ENCODE results near the gene ZFP57. TPM values are rescaled to one million over a fixed set of nuclear protein-coding genes. Genes with fewer than 3 reads are reported as not detected.
"Not testable (repeated sequence)": the region's sequence is repeated elsewhere in the genome, so short reads cannot be mapped to it uniquely, and the experiment has no call there.

Gene ZFP57
- total RNA-seq, 4 donors from 2014 or later: 0.66 TPM; not detected in 3

- H3K36me3 ChIP-seq: no peaks in the 10 kb centered on the region
- TF ChIP-seq EP300 (IDR thresholded peaks at IDR 0.05) (no peak), CTCF (IDR thresholded peaks at IDR 0.05) (no peak), POLR2A (IDR thresholded peaks at IDR 0.05) (no peak)
- peaks cover 0 to 9% of the 10 kb centered on the region in 2 donors for H3K27me3 ChIP-seq
- H3K9me3 ChIP-seq: no peaks in the 10 kb centered on the region
- WGBS, 2 donors: 95 to 99% methylated on average over 12 of the region's 12 CpGs
- no peaks in the 10 kb centered on the region for H3K4me1 ChIP-seq
- H3K4me3 ChIP-seq: no peak overlapping the region
- H3K27ac ChIP-seq: no peak overlapping the region
- DNase-seq (ENCODE audit: low spot score in 2 of 2): no peak
Measured at GRCh38 chr6:29673161-29673560, 7.8 kb downstream of the ZFP57 start.

GRCh38 chr6:29672116-29672515 lies 8.8 kb downstream of the ZFP57 start:
- H3K4me3 ChIP-seq; H3K27me3 ChIP-seq; H3K27ac ChIP-seq; H3K9me3 ChIP-seq; H3K4me1 ChIP-seq; H3K36me3 ChIP-seq; DNase-seq (ENCODE audit: low spot score in 2 of 2): not testable (repeated sequence)
- WGBS, 2 donors: 82 to 93% methylated on average over 5 of the region's 5 CpGs

- TF ChIP-seq CTCF (IDR thresholded peaks at IDR 0.05) (no peak), POLR2A (IDR thresholded peaks at IDR 0.05) (no peak), EP300 (IDR thresholded peaks at IDR 0.05) (no peak)
- no peaks in the 10 kb centered on the region for H3K4me1 ChIP-seq
- H3K9me3 ChIP-seq: no peaks in the 10 kb centered on the region
- H3K27me3 ChIP-seq: peaks cover 0 to 10% of the 10 kb centered on the region in 2 donors
- H3K27ac ChIP-seq: no peak overlapping the region
- no peak for DNase-seq (ENCODE audit: low spot score in 2 of 2)
- no peak overlapping the region for H3K4me3 ChIP-seq
- H3K36me3 ChIP-seq: no peaks in the 10 kb centered on the region
- 25 to 50% methylated on average over 1 of the region's 1 CpG for WGBS, 2 donors
Measured at GRCh38 chr6:29671026-29671425, 9.9 kb downstream of the ZFP57 start.

- no peak overlapping the region for H3K4me3 ChIP-seq
- TF ChIP-seq EP300 (IDR thresholded peaks at IDR 0.05) (no peak), CTCF (IDR thresholded peaks at IDR 0.05) (no peak), POLR2A (IDR thresholded peaks at IDR 0.05) (no peak)
- peaks cover 0 to 35% of the 10 kb centered on the region in 2 donors for H3K27me3 ChIP-seq
- no peaks in the 10 kb centered on the region for H3K9me3 ChIP-seq
- no peaks in the 10 kb centered on the region for H3K36me3 ChIP-seq
- H3K4me1 ChIP-seq: no peaks in the 10 kb centered on the region
- H3K27ac ChIP-seq: no peak overlapping the region
- no peak for DNase-seq (ENCODE audit: low spot score in 2 of 2)
- WGBS, 2 donors: 26 to 32% methylated on average over 5 of the region's 5 CpGs
Measured at GRCh38 chr6:29667158-29667557, 13.8 kb downstream of the ZFP57 start.

GRCh38 chr6:29666826-29667130 lies 14.2 kb downstream of the ZFP57 start:
- TF ChIP-seq EP300 (IDR thresholded peaks at IDR 0.05) (no peak), CTCF (IDR thresholded peaks at IDR 0.05) (no peak), POLR2A (IDR thresholded peaks at IDR 0.05) (no peak)
- no peaks in the 10 kb centered on the region for H3K9me3 ChIP-seq
- no peaks in the 10 kb centered on the region for H3K4me1 ChIP-seq
- no peak overlapping the region for H3K27ac ChIP-seq
- H3K4me3 ChIP-seq: no peak overlapping the region
- WGBS, 2 donors: 71 to 91% methylated on average over 1 of the region's 1 CpG
- peaks cover 0 to 39% of the 10 kb centered on the region in 2 donors for H3K27me3 ChIP-seq
- H3K36me3 ChIP-seq: no peaks in the 10 kb centered on the region
- DNase-seq (ENCODE audit: low spot score in 2 of 2): no peak

Measured in tibial nerve (tissue), 4 donors.